Measurements from ENCODE around the gene TUBB4B.

- TF ChIP-seq MAX (IDR thresholded peaks at IDR 0.05; ENCODE audit: low read depth), result no peak
- no peak for TF ChIP-seq GABPA (IDR thresholded peaks at IDR 0.05; ENCODE audit: low read depth)
- TF ChIP-seq CTCF (IDR thresholded peaks at IDR 0.05), result no peak
- TF ChIP-seq POLR2AphosphoS5 (IDR thresholded peaks at IDR 0.05; ENCODE audit: low read depth, low read length), result no peak
- TF ChIP-seq EP300 (IDR thresholded peaks at IDR 0.05; ENCODE audit: borderline replicate concordance in 1 of 2, low read depth in 1 of 2, low read length in 1 of 2), result no peak
- TF ChIP-seq, protein P1, sequence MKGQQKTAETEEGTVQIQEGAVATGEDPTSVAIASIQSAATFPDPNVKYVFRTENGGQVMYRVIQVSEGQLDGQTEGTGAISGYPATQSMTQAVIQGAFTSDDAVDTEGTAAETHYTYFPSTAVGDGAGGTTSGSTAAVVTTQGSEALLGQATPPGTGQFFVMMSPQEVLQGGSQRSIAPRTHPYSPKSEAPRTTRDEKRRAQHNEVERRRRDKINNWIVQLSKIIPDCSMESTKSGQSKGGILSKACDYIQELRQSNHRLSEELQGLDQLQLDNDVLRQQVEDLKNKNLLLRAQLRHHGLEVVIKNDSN (IDR thresholded peaks at IDR 0.05; ENCODE audit: borderline replicate concordance, low read depth), result no peak
Measured at GRCh38 chr9:137250329-137251193, 9.5 kb downstream of the TUBB4B start.

Data from SK-N-SH (cell line).